ENCODE measurements around the gene CRIP3.
A peak's percentile ranks its signal among the peaks of the same experiment; 100 is the strongest.

CRIP3 gene

DNA sequence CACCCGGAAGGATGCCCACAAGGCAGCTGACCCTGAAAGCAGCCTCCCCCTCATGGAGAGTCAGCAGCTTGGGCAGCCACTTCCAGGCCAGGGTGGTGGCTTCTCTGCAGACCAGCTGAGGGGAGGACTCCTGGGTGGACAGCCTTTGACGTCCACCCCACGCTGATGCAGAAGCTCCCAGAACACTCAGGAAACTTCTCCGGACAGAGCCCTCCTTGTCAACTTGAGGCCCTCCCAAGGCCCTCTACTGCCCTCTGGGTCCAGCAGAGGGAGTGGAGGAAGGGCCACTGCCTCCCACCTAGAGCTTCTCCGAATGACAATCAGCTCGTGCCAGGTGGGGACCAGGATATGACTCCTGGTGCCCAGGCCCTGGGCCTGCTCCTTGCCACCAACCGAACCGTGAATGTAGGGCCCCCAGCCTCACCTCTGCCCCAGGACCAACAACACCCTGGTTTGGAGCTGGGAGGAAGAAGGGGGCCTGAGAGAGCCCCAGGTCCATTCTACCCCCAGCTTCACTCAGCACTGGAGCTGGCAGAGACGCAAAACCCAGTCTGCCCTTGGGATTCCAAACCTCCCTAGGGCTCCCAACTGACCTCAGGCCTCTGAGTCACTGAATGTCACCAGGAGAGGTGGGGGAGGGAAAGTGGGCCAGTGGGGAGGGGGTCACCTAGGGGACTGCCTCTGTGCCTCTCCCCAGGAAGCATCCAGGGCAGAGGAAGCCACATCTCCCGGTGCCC lies 21.5 kb downstream of the CRIP3 start:
- DNase-seq, result peak; percentile 14

GRCh38 chr6:43286456-43286979 lies 22.1 kb downstream of the CRIP3 start:
- no peak for DNase-seq

- no peak for DNase-seq
Observed at GRCh38 chr6:43285832-43286231, 22.8 kb downstream of the CRIP3 start.

DNA sequence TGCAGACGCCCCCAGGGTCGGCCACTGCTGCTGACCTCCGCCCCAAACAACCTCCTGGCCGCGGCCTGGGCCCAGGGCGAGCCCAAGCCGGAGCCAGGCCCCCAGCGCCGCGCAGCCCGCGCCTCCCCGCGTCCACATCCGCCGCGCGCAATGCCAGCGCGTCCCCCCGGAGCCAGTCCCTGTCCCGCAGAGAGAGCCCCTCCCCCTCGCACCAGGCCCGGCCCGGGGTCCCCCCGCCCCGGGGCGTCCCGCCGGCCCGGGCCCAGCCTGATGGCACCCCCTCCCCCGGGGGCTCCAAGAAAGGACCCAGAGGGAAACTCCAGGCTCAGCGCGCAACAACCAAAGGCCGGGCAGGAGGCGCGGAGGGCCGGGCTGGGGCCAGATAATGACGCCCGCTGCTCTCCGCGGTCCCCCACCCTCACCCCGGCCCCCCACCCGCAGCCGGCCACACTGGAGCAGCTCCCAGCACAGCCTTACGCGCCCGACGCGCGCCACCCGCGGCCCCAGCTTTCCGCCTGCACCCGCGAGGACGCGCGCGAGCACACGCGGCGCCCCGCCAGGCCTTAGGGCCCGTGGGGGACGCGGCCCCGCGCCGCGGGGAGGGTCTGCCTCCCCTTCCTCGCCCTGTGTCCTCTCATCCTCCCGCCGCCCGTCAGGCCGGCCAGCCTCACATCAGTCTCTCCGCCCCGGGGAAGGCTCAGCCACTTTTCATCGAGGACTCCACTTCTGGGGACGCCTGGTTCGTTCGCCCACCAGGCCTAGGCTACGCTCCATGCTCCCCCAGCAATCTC lies 23.4 kb downstream of the CRIP3 start:
- peak; percentile 40 for DNase-seq

GRCh38 chr6:43283905-43284304 lies 24.7 kb downstream of the CRIP3 start:
- no peak for DNase-seq

- no peak for DNase-seq
Observed at GRCh38 chr6:43283514-43283901, 25.1 kb downstream of the CRIP3 start.

- no peak for DNase-seq
Observed at GRCh38 chr6:43282636-43283513, 25.8 kb downstream of the CRIP3 start.

DNA sequence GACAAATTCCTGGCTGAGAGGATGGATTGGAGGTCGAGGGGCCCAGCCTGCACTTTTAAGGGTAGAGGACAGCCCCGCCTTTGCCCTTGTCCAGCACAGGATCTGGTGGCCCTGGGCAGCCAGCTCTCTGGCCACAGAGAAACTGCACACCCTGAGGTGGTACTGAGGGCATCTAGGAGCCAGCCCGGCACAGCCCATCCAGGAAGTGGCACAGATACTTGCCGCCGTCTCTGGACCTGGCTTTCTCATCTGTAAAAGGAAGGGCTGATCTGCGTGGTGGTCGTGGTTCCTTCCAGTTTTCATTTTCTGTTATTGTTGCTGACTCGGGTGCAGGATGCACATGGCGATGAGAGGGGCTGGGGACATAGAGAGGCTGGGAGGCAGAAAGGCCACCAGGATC lies 26.6 kb downstream of the CRIP3 start:
- DNase-seq, result no peak

- DNase-seq, result no peak
Observed at GRCh38 chr6:43280234-43280633, 28.4 kb downstream of the CRIP3 start.

DNA sequence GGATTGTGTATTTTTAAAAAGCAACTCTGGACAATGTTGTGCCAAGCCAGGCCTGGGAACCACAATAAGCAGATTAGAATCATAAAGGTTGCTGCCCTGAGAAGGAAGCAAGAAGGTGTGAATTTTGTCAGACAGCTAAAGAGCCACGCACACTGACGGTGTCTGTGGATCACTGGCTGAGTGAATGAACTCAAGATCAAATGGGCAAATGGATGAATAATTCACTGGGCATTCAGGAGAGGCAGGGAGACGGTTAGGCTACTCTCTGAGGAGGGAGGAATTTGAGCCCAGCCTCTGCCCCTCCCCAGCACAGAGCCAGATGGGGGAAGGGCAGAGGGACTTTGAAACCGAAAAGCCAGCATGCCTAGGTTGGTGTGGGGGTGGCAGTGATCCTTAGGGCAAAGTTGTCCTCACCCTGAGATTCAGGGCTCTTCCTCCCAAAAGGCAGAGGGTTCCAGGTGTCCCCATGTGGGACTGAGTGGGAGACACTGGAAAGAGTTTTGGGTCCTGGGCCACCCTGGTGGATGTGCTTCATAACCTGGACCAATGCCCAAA lies 30.0 kb downstream of the CRIP3 start:
- peak; percentile 10 for DNase-seq

DNA sequence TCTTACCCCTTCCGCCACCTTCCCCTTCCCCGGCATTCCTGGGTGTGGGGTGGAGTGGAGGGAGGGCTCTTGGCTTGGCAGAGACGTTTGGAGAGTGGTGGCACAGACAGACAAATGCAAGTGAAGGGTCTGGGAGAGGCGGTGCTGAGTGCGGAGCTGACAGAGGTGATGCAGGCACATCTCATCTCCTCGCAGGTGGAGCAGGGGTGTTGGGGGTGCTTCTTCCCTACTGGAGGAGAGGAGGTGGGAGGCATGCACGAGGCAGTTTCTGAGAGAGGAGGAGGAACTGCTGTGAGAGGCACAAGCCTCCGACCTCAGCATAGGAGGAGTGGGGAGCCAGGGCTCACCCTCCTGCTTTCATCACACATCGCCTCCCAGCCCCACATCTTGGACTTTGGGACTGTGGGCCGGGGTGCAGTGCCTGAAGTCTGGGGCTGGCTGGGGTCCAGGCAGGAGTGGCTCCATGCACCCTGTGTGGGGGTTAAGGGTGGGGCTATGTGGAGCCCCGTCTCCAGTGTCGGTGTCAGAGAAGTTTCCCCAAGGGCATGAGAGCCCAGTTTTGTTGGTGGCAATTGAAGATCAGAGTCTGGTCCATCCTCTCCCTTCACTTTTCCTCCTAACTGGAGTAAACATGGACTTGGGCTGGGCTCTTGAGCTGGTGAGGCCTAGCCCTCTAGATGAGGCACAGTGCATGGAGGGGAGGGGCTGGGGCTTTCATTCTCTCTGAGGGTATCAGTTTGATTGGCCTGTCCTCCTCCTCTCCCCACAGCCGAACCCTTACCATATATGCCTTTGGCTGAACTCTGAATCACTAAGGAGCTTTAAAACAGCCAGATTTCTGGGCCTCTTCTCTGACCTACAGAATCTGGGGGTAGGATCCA lies 30.7 kb downstream of the CRIP3 start:
- DNase-seq, result peak; percentile 33

DNA sequence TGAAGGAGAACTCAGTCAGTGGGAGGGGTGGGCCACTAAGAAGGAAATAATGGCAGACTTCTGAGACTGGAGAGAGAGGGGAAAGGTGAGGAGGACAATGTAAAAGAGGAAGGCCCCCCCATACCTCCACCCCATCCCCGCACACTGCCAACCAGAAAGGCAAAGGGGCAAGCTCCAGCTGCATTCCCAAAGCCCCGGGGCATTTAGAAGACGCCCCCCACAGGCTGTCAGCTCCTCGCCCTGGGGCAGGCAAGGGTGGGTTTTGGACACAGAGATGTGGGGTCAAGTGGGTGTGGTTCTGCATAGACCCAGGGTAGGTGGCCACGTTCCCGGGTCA lies 31.4 kb downstream of the CRIP3 start:
- DNase-seq, result no peak

DNA sequence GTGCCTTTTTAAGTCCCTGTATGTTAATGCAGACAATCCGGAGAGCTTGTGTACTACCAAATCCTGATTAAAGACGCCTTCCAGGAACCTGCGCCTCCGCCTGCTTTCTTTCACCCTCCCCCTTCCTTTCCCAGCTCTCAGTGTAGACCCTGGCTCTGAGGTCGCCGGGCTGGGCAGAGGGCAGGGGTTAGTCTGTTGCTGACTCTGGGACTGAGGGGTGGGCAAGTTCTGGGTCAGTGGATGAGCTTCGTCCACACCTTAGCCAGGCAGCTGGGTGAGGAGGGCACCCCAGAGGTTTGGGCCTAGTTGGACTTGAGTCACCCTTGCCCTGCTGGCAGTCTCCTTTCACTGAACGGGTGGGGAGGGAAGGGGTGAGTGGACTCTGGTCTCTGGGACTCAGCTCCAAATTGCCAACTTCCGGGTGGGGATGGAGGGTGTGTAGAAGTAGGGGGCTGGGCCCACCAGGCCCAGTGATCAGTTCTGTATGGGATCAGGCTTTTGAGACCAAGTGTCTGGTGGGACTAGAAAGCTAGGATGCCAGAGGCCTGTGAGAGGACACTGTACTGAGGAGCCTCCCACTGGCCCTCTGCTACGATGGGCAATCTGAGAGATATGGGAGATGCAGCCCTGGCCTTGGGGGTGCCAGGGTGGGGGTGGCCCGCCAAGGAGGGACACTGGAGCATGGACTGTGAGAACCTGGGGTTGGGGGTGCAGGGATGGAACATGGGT lies 31.9 kb downstream of the CRIP3 start:
- no peak for DNase-seq

- peak; percentile 65 for DNase-seq
Observed at GRCh38 chr6:43275801-43276576, 32.6 kb downstream of the CRIP3 start.

- peak; percentile 56 for DNase-seq
Observed at GRCh38 chr6:43274916-43275597, 33.6 kb downstream of the CRIP3 start.

DNA sequence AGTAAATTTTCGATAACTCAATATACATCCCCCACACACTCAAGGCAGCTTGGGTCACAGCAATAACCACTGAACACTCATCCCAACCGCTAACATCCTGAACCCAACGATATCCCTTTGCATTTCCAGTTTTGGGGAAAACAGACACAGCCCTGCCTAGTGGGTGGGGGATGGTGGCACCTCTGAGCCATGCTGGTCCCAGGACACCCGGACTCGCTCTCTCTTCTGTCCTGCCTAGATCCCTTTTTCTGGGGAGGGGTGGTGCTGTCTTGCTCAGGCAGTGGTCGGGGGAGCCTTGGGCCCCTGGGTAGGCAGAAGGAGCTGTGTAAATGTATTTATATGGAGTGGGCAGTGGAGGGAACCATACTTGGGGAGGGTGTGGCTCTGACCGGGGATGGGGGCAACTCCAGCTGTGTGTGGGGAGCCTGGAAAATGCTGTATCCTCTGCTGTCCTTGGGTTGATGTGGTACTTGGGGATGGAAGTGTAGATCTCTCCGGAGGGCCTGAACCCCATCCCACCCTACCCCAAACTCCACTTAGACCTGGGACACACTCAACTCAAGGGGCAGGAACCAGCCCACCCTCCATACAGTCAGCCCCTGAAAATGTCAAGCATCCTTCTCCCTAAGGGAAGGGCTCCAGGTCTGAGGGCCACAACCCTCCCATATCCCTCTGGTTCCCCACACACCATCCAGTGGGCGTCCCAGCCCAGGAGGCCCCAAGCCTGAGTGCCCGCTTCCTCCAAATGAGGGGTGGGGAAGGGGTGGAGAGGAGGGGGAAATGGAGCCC lies 34.3 kb downstream of the CRIP3 start:
- no peak for DNase-seq

DNA sequence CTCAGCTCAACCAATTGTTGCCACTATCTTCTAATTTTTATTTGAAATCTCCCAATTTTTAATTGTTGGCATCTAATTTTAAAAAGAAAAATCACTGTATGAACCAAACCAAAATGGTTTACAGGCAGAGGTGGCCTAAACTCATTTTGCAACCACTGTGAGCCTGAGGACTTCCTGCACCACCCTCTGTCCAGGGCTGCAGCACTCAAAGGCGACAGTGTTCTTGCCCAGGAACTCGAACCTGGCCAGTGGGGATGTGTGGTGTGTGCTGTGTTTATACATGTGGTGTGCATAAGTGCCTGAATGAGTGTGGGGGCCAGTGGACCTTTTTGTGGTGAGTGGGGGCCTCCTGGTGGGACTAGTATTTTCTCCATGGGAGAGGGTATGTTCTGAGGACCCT lies 34.9 kb downstream of the CRIP3 start:
- no peak for DNase-seq

GRCh38 chr6:43271944-43272343 lies 36.7 kb downstream of the CRIP3 start:
- no peak for DNase-seq

Data from eye (tissue), 1 donor.